ENCODE measurements around the gene NRXN3. TPM values are rescaled to one million over a fixed set of nuclear protein-coding genes. Genes with fewer than 3 reads are reported as not detected.

NRXN3 gene
- polyA plus RNA-seq, 3 donors, result 6.1 to 7.8 (median 6.4) TPM

DNA sequence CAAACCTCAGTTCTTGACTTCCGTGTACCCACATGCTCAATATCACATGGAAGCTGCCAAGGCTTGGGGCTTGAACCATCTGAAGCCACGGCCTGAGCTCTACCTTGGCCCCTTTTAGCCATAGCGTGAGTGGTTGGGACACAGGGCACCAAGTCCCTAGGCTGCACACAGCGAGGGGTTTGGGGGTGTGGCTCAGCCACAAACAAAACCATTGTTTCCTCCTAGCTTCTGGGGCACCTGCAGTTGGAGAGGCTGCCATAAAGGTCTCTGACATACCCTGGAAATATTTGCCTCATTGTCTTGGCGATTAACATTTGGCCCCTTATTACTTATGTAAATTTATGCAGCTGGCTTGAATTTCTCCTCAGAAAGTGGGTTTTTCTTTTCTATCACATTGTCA is 628.6 kb downstream of the NRXN3 start:
- no peak for DNase-seq

DNA sequence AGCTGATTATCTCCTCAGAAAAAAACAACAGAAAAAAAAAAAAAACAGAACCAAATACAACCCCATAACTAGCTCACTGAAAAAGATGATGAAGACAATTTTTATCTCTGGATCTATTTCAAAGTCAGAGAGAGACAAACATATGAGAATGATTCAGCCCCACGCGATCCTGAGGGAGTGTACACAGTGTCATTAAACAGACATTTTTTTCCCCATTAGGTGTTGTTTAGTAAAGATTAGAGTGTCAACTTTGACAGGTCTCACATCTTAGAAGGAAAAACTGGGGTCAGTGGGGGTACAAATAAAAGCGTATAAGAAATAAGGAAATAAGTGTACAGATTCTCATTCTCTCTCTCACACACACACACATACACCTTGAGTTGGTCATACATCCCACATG is 635.4 kb downstream of the NRXN3 start:
- DNase-seq, result no peak

DNA sequence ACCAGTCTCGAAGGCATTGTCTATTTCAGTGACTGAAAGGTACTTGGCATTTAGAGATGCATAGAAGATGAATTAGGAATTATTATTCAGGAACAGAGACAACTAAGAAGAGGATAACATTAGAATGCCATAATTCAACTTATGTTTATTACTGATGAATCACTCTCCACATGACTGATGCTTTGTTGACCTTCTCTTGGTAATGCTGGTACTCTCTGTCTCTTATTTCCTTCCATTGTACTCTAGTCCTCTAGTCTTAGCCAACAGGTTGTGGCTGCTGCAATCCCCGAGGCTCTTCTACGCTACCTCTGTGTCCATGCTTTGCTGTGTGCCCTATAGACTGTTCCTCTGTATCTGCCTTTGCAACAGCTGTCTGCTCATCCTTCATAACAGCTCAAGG is 652.9 kb downstream of the NRXN3 start:
- DNase-seq, result no peak

DNA sequence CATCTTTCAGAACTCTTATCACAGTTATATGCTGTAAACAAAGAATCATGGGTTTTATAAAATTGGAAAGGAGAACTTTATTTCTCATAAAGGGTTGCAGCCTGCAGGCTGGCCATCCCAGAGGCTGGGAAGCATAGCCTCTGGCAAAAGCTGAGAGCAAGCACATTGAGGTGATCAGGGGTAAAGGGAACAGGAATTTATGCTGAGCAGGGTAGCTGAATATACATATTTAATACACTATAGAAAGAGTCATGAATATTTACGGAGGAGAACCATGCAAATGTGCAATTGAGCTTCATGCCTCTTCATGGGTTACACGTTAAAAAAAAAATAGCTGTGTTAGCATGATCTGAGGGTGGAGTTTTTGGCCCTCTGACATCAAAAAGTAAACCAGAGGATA is 653.3 kb downstream of the NRXN3 start:
- no peak for DNase-seq

DNA sequence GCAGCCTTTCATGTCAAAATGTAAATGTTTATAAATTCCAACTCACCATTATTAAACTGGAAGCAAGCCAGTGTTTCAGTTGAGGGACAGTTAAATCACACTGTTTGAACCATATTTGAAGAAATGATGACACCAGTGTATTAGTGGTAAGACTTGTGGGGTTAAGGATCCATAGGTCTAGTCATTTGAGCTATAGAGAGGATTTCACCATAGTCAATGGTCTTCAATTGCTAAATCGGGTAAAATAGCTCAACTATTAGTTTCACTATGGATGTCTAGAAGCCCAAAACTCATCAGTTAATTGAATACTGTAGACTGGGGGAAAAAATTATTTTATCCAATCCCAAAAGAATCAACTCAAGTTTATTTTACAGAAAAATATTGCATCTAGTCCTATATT is 659.1 kb downstream of the NRXN3 start:
- no peak for DNase-seq

DNA sequence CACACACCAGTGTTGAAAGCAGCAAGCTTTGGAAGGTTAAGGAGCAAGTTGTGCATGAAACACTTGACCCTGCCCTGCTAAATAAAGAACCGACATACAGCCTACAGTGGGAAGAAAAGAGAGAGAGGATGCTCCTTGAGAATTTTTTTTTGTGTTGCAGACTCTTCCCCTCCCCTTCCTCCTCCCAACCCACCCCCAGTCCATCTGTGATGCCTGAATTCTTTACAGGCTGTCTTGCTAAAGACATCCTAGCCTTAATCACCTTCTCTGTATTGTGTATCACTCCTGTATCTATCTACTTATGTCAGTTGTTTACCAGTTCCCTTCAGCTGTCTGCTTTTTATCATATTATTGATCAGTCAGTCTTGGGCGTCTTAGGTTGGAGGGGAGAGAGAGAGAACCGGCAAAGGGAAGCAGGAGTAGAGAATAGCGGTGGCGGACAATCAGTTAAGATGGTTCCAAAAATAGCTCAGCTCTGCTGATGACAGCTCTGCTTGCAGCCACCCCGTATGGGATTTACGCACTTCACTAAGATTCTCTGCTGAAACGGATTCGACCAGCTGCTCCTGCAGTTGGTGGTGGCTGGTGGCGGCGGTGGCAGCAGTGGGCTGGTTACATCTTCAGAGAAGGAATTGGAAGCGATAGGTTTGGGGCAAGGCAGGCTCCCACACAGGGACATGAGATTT is 664.7 kb downstream of the NRXN3 start:
- no peak for DNase-seq

DNA sequence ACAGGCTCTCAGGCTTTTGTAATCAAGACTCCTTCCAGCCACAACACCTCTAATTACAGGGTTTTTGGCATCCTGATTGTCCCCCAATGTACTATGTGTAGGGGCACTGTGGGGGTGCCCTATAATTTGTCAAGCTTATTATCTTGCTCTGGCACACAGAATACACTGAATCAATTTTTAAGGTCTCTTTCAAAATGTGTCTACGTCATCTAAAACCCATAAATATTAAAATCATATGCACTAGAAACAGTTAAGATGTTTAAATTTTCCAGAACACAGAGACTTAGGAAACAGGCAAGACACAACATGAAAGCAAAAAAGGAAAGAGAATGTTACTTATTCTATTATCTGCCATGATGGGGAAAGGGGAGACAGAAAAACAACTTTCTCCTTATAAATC is 665.7 kb downstream of the NRXN3 start:
- DNase-seq, result no peak

DNA sequence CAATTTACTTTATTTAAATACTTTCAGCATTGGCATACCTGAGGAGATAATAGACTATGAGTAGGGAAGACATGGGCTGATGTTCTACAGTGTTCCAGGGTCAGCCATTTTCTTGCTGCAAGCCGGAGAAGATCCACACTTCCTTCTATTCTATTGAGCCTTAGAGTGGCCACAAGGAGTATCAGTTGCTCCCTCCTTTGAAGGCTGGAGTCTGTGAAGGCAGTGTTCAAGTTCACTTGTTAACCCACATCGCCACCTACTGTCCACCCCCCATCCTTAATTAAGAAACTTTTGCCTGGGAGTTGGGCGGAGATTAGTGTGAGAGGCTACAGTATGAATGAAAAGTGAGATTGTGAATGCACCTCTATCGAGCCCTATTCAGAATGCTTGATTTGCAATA is 666.6 kb downstream of the NRXN3 start:
- DNase-seq, result peak; percentile 49

DNA sequence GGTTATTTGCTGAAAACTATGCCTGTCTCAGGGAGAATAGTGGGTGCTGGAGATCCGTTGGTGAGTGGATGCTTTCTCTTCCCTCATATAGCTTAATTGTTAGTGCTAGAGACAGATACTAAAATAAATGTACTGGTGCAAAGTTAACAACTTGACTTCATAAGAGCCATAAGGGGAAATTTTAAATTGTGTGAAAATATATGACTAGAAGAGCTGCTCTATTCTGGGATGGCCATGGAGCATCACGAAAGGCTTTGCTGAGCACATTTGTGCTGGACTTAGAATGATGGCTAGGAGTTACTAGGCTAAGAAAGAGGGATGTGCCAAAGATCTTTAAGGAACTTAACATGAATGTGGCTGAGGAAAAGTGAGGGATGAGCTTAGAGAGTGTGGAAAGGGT is 668.8 kb downstream of the NRXN3 start:
- DNase-seq, result no peak

DNA sequence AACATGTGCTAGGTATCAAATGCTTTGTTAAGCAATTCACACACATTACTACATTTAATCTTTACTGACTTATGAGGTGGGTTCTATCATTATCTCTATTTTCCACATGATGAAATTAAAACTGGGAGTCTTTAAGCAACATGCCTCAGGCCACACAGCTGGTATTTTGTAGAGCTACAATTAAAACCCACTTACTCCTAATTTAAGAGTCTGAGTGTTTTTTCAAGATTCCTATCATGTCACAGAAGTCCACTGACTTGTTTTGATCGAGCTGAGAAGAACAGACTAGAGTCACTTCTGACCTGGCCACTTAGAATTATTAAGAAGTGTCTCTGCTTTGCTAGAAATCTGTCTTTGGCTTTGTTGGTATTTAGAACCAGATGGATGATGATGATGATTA is 670.7 kb downstream of the NRXN3 start:
- DNase-seq, result no peak

DNA sequence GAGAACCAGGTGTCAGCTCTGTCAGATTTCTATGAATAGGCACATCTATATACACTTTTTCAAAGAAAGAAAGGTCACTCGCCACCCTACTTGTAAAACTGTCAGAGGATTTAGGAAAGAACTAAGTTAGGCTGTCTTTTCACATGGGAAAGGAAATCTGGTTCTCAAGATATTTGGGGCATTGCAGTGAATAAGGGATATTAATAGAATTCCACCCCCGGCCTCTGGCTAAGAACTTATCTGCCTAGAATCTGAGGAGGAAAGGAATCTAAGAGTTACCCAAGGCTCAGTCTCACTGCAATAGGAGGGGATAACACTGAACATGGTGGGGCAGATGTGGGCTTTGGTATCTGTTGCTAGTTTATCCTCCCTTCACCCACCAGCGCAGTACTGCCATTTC is 677.6 kb downstream of the NRXN3 start:
- DNase-seq, result no peak

DNA sequence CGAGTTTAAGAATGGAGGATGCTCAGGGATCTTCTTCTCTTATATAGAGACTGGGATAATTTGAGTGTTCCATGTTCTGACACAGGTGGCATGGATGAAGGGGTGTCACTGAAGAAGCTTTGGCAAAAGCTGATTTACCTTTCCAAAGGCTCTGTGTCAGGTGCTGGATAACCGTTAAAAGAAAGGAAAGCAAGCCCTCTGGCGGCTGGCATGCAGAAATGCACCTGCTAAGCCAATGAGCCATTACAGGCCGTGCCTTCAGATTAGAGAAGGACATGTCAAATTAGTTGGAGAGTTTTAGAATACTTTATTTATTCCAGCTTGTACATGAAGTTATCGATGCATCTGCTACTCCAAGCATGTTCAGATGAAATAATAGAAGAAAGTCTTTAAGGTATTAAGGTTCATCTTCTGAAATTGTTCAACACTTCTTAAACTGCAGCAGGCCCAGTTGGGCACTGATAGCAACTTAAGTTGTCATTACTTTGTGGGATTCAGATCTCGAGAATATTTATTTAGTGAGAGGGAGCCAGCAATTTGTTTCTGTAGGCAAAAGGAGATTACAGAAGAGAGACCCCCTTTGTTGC is 678.2 kb downstream of the NRXN3 start:
- peak; percentile 38 for DNase-seq

DNA sequence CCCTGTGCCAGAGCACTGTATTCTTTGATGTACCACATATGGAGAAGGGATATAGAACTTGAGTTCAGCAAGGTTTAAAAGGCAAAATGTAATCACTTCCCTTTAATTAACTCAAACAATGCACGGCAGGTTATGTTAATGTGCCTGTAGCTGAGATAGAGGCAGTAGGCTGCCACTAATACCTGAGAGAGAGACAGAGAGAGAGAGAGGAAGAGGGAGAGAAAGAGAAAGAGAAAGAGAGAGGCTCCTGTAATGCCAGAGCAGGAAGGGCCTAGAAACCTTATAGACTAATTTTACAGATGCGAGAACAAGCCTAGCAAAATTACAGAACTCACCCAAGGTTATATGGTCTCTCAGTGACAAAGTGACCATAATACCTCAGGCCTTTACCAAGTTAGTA is 679.8 kb downstream of the NRXN3 start:
- DNase-seq, result no peak

DNA sequence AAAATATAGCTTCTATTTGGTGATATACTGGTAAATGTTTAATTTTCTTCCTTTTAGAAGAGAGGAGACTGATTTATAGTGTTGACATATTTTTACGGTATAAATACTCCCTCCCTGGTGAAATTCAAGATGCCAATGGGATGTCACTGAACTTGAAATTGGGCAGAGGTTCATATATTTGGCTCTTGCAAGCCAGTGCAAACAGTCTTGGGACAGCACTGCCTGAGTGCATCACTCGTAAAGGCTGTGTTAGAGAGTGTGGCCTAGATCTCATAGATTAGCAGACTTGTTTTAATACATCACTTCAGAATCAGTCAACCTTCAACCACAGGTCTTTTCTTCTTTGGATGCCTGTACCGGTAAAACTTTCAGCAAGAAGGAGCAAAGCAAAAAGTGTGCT is 681.0 kb downstream of the NRXN3 start:
- DNase-seq, result no peak

DNA sequence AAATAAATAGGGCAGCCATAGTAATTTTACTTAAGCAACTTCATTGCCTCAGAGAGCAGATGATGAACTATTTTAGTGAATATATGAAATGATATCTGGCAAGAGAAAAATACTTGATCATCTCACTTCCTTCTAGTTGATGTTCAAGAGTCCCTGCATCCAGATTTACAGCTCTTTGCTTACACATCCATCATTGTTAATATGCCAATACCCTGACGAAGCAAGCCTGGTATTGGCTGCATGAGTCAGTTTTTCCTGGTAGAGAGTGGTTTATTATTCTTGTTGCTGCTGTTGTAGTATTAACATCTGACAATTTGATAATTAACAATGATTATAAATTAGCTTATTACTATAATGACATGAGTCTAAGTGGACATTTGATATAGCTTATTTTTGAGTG is 681.9 kb downstream of the NRXN3 start:
- DNase-seq, result no peak

DNA sequence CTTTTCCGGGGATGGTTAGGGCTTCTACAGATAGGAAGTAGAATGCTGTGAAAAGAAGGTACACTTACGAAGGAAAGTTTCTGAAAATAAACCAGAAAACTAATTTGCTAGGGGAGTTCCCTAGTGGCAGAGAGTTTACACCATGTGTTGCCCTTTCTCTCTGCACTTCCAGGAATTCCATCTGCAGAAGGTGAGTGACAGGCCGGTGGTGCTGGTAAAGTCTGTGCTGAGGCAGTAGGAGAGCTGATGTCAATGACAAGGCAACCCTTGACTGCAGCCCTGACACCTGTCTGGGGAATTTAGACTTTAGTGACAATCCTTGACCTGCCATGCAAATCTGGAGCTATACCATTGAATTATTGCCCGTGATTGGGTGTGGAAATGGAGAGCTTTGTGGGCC is 687.8 kb downstream of the NRXN3 start:
- DNase-seq, result no peak

DNA sequence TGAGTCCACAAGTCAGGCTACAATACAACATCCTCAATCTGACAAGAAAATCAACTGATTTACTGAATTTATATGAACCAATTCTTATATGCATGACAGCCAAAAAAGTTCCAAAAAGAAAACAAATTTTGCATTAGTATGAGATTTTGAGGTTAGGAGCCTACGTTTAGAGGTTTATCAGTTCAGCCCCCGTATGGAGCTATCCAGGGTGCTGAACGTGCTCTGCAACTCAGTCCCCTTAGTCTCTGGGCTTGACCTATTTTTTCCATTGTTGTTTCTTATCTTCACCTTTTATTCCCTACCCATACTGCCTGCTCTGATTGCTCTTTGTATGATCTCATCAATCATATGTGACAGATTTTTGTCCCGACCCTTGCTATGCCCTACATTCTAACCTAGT is 693.0 kb downstream of the NRXN3 start:
- peak; percentile 63 for DNase-seq

DNA sequence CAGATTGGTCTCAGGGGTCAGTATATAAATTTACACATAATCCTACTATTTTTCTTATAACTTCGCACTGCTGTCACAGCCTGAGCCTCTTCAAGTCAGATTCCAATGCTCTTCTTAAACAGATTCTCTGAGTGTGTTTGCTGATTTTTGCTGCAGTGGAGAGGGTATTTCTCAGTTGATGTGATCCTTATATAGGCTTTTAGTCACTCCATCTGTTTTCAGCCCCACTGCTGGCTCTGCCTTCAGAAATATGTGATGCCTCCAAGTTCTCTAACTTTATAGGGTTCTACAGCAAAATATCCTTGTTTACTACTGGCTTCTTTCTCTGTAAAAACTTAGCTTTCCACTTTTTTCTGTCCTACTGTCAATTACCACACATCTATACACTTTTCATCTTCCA is 702.7 kb downstream of the NRXN3 start:
- no peak for DNase-seq

DNA sequence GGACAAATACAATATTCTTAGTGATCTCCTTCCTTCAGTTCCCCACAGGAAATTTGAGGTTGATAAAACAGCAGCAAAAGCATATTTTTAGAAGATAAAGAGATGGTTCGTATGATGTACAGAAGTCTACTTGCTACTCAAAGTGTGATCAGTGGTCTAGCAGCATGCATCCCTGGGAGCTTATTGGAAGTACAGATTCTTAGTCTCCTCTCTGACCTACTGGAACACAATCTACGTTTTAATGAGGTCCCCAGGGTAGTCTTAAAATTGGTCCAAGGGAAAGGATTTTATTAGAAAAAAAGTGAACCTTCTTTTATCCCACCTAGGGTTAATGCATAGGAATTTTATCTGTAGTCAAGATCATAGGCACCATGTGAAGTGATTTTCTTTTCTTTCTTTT is 703.4 kb downstream of the NRXN3 start:
- no peak for DNase-seq

DNA sequence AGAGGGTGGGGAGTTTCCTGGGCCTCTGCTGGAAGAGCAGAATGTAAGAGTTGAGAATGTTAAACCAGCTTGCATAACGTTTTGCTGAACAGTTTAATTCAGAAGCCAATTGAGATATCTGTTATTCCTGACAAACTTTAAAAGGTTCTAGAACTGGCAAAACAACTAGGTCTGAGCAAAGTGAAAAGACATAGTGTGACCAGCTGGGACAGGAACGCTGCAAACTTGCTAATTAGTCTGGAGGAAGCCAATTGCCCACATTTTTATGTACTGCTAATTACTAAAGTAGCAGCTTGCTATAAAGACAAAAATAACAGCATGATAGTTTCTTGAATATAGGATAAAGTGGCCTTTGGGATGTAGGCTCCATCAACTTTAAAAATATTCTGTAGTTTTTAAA is 704.9 kb downstream of the NRXN3 start:
- no peak for DNase-seq

DNA sequence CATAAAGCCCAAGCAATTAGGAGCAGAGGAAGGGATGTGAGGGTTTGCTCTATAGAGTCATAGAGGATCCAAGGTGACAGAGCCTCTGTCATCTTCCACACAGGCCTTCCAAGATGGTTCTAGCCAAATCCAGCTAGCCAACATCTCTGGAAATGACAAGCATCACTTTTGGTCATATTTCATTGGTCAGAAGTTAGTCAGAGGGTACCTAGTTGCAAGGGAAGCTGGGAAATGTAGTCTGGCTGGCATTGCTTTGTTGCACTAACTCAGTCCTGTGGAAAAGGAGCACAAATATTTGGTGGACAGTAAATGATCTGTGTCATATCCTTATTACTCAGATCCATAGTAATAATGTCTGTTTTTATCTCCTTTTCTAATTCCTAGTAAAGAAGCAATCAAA is 715.7 kb downstream of the NRXN3 start:
- no peak for DNase-seq

DNA sequence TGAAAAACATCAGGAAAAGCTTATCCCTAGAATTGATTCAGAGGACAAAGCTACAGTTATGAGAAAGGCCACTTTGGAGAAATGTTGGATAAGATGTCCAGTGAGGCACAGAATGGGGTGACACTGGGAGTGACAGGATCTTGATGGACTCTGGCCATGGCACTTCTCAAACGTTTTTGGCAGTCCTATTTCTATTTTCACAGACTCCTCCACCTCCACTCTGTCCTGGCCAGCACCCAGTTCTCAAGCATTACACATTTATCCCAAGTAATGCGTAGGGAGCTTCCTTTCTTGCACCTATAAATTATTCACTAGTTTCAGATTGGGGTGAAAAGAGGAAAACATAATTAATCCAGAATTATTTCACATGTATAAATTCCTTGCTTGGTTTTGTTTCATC is 727.3 kb downstream of the NRXN3 start:
- DNase-seq, result no peak

DNA sequence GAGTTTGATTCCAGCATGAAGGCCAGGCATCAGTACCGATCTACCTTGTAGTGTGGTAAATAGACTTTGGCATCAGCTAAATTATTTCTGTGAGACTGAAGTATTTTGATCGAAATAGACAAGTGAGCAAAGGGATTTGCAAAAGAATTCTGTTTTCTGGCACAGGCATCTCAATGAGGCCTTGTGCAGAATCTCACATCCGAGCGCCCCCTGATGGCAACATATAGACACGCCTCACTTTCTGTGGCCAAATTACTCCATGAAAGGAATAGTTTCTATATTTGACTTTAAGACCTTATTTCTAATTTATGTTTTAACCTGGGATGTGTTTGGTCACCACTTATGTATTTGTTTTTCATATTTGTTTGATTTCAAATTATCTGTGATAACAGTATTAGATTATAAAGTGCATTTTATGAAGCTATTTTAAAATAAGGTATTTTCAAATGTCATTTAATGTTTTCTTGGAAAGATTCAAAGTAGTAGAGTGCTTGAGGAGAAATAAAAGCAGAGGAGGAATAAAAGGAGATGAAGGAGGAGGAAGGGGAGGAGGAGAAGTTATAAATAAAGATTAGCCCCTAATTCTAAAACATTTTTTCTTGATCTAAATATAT is 731.9 kb downstream of the NRXN3 start:
- peak; percentile 31 for DNase-seq

DNA sequence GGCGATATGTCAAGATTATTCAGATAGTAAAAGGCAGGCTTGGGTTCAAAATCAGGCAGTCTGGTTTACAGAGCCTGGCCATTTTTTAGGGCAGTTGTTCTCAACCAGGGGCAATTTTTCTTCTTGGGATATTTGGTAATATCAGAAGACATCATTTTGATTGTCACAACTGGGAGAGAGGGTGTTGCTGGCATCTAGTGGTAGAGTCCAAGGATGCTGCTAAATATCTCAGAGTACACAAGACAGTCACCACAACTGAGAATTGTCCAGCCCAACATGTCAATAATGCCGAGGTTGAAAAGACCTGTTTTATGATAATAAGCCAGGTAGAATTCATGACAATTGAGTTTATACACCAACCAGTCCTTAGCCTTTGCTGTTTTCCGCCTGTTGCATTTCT is 733.9 kb downstream of the NRXN3 start:
- no peak for DNase-seq
